ENCODE results near the gene PLEKHJ1. TPM values are rescaled to one million over a fixed set of nuclear protein-coding genes. Genes with fewer than 3 reads are reported as not detected.
A peak's percentile ranks its signal among the peaks of the same experiment; 100 is the strongest.

PLEKHJ1 gene
- polyA plus RNA-seq, 1 donor from 2014 or later: 219 TPM

DNA sequence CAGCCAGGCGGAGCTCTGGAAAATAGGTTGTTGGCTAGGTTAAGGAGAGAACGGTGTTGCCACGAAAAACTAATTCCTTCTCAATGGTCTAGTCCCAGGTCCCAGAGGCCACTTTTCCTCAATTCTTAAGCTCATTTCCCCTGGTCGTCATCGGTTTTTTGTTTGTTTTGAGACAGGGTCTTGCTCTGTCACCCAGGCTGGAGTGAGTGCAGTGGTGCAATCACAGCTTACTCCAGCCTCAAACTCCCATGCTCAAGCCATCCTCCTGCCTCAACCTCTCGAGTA is 1.7 kb upstream of the PLEKHJ1 start:
- peak overlapping the region; percentile 80 for H3K4me2 ChIP-seq (ENCODE audit: low read length)
- no peaks in the 10 kb centered on the region for H4K20me1 ChIP-seq (ENCODE audit: insufficient read depth)
- H3K79me2 ChIP-seq (replicated peaks; ENCODE audit: insufficient read depth, low read length): peaks cover 81% of the 10 kb centered on the region
- peak overlapping the region; percentile 93 for H3K27ac ChIP-seq (ENCODE audit: low read length)
- H3K4me3 ChIP-seq (ENCODE audit: low read length): peak overlapping the region; percentile 94
- H2AFZ ChIP-seq (ENCODE audit: low read depth, low read length): no peak overlapping the region
- no peaks in the 10 kb centered on the region for H3K9me3 ChIP-seq (ENCODE audit: low read length)
- TF ChIP-seq MXI1 (conservative IDR thresholded peaks at IDR 0.05; ENCODE audit: poor library complexity, severe bottlenecking) (no peak), POLR2AphosphoS5 (IDR thresholded peaks at IDR 0.05) (no peak), RAD21 (conservative IDR thresholded peaks at IDR 0.05) (no peak), EZH2 (IDR thresholded peaks at IDR 0.05; ENCODE audit: borderline replicate concordance, insufficient read depth, low read length, poor library complexity, severe bottlenecking) (no peak), REST (IDR thresholded peaks at IDR 0.05; ENCODE audit: borderline replicate concordance) (no peak), TAF1 (IDR thresholded peaks at IDR 0.05; ENCODE audit: low read depth) (no peak), EP300 (conservative IDR thresholded peaks at IDR 0.05; ENCODE audit: poor library complexity, severe bottlenecking) (no peak), SMC3 (conservative IDR thresholded peaks at IDR 0.05; ENCODE audit: poor library complexity) (no peak)
- TF ChIP-seq, protein P1, sequence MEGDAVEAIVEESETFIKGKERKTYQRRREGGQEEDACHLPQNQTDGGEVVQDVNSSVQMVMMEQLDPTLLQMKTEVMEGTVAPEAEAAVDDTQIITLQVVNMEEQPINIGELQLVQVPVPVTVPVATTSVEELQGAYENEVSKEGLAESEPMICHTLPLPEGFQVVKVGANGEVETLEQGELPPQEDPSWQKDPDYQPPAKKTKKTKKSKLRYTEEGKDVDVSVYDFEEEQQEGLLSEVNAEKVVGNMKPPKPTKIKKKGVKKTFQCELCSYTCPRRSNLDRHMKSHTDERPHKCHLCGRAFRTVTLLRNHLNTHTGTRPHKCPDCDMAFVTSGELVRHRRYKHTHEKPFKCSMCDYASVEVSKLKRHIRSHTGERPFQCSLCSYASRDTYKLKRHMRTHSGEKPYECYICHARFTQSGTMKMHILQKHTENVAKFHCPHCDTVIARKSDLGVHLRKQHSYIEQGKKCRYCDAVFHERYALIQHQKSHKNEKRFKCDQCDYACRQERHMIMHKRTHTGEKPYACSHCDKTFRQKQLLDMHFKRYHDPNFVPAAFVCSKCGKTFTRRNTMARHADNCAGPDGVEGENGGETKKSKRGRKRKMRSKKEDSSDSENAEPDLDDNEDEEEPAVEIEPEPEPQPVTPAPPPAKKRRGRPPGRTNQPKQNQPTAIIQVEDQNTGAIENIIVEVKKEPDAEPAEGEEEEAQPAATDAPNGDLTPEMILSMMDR (IDR thresholded peaks at IDR 0.05; ENCODE audit: poor library complexity, severe bottlenecking): no peak
- H3K9me2 ChIP-seq (ENCODE audit: insufficient read depth, low read length): no peaks in the 10 kb centered on the region
- H3K27me3 ChIP-seq (ENCODE audit: insufficient read depth, low read depth, low read length): no peaks in the 10 kb centered on the region
- peak overlapping the region; percentile 92 for H3K9ac ChIP-seq (ENCODE audit: low read length)
- no peaks in the 10 kb centered on the region for H3K36me3 ChIP-seq (ENCODE audit: insufficient read depth, low read length)
- H3F3A ChIP-seq (ENCODE audit: insufficient read depth, low read length, poor library complexity, severe bottlenecking): no peaks in the 10 kb centered on the region

DNA sequence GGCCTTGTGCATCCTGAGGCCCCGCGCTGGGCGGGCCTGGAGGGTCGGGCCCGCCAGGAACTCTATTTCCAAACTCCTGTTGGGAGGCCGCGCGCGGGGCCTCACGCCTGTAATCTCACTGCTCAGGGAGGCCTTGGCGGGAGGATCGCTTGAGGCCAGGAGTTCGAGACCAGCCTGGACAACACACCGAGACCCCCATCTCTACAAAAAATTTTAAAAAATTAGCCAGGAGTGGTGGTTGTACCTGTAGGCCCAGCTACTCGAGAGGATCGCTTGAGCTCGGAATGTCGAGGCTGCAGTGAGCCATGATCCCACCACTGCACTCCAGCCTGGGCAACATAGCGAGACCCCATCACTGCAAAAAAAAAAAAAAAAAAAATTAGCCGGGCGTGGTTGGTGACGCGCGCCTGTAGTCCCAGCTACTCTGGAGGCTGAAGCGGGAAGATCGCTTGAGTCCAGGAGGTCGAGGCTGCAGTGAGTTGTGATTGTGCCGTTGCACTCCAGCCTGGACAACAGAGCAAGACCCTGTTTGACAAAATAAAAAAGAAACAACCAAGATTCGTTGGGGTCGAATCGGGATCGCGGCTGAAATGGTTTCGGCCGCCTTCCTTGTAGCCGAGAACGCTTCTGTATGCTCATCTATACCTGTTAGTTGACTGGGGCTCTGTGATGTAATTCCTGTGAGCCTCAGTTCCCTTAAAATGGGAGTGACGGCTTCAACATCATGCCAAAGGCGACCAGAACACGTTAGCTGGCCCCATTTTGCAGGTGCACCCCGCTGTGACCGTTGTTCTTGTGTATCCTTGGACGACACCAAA is 1.1 kb upstream of the PLEKHJ1 start:
- Histone ChIP-seq H3K9ac (ENCODE audit: low read length) (peak overlapping the region; percentile 92), H3K27me3 (ENCODE audit: insufficient read depth, low read depth, low read length) (no peaks in the 10 kb centered on the region), H3K4me3 (ENCODE audit: low read length) (peak overlapping the region; percentile 94), H3F3A (ENCODE audit: insufficient read depth, low read length, poor library complexity, severe bottlenecking) (no peaks in the 10 kb centered on the region), H3K27ac (ENCODE audit: low read length) (peak overlapping the region; percentile 93), H3K79me2 (replicated peaks; ENCODE audit: insufficient read depth, low read length) (peaks cover 75% of the 10 kb centered on the region), H3K4me2 (ENCODE audit: low read length) (peak overlapping the region; percentile 80), H3K9me3 (ENCODE audit: low read length) (no peaks in the 10 kb centered on the region), H3K36me3 (ENCODE audit: insufficient read depth, low read length) (no peaks in the 10 kb centered on the region), H3K9me2 (ENCODE audit: insufficient read depth, low read length) (no peaks in the 10 kb centered on the region), H2AFZ (ENCODE audit: low read depth, low read length) (peak overlapping the region; percentile 21), H4K20me1 (ENCODE audit: insufficient read depth) (no peaks in the 10 kb centered on the region)
- TF ChIP-seq RAD21 (conservative IDR thresholded peaks at IDR 0.05) (no peak), REST (IDR thresholded peaks at IDR 0.05; ENCODE audit: borderline replicate concordance) (no peak), TAF1 (IDR thresholded peaks at IDR 0.05; ENCODE audit: low read depth) (peak; percentile 26), EZH2 (IDR thresholded peaks at IDR 0.05; ENCODE audit: borderline replicate concordance, insufficient read depth, low read length, poor library complexity, severe bottlenecking) (no peak)

Data from neural cell (in vitro differentiated cells).